Measurements from ENCODE around the gene RPL18A.

GRCh38 chr19:17841810-17842662 is 17.7 kb upstream of the RPL18A start:
- TF ChIP-seq CTCF (IDR thresholded peaks at IDR 0.05) = no peak
- TF ChIP-seq POLR2A (IDR thresholded peaks at IDR 0.05) = peak in 1 of 2 donors; percentile 27
